Karpas-422 (cell line): Measurements from ENCODE around the gene PMVK. TPM values are rescaled to one million over a fixed set of nuclear protein-coding genes. Genes with fewer than 3 reads are reported as not detected.
"Not testable (repeated sequence)": the region's sequence is repeated elsewhere in the genome, so short reads cannot be mapped to it uniquely, and the experiment has no call there.

Source experiments
- DNase-seq: peaks from one replicate; pipeline ENCODE4 v3.0.0-alpha.2; 2015
- H2AFZ ChIP-seq: fragments of 200-600 bp; sonication (generic); 2 replicates; pipeline ENCODE4 v1.6.1; 2014; ENCODE audit warnings: antibody characterized with exemption, low read length, mixed read lengths
- H3K27ac ChIP-seq: fragments of 200-600 bp; sonication (generic); 2 replicates; pipeline ENCODE4 v1.5.1; 2014; ENCODE audit warnings: mild to moderate bottlenecking, low read length, moderate library complexity
- H3K27me3 ChIP-seq: fragments of 200-600 bp; sonication (generic); 2 replicates; pipeline ENCODE4 v1.6.1; 2014; ENCODE audit warnings: low read length, mixed read lengths
- H3K36me3 ChIP-seq: fragments of 200-600 bp; sonication (generic); 2 replicates; pipeline ENCODE4 v1.6.1; 2014; ENCODE audit warnings: low read length, mixed read lengths; ENCODE audit not compliant: insufficient read depth
- H3K4me1 ChIP-seq: fragments of 200-600 bp; sonication (generic); 2 replicates; pipeline ENCODE4 v1.6.1; 2014; ENCODE audit warnings: mild to moderate bottlenecking, low read length, mixed read lengths
- H3K4me2 ChIP-seq: fragments of 200-600 bp; sonication (generic); 2 replicates; pipeline ENCODE4 v1.6.1; 2014; ENCODE audit warnings: low read length, low read depth, mild to moderate bottlenecking; ENCODE audit not compliant: poor library complexity, severe bottlenecking
- H3K4me3 ChIP-seq: fragments of 200-600 bp; sonication (generic); 2 replicates; pipeline ENCODE4 v1.5.1; 2014; ENCODE audit warnings: mild to moderate bottlenecking, antibody characterized with exemption, low read length, mixed read lengths
- H3K79me2 ChIP-seq: fragments of 200-600 bp; sonication (generic); 2 replicates; pipeline ENCODE4 v1.6.1; 2014; ENCODE audit warnings: mild to moderate bottlenecking, low read length, mixed read lengths
- H3K9ac ChIP-seq: fragments of 200-600 bp; sonication (generic); 2 replicates; pipeline ENCODE4 v1.6.0; 2014; ENCODE audit warnings: low read length
- H3K9me2 ChIP-seq: fragments of 200-600 bp; sonication (generic), shearing (Covaris generic); replicated peaks from 2 replicates; pipeline ENCODE4 v1.6.0; 2014; ENCODE audit warnings: mild to moderate bottlenecking, low read length, moderate library complexity; ENCODE audit not compliant: insufficient read depth
- H3K9me3 ChIP-seq: fragments of 300-700, 200-600 bp; sonication (generic); 2 replicates; pipeline ENCODE4 v1.6.1; 2014; ENCODE audit warnings: low read length, mixed read lengths
- H4K20me1 ChIP-seq: fragments of 200-600 bp; sonication (generic); 2 replicates; pipeline ENCODE4 v1.6.1; 2014; ENCODE audit warnings: mild to moderate bottlenecking, antibody characterized with exemption, low read length, low read depth; ENCODE audit not compliant: insufficient read depth
- total RNA-seq: library from RNA; depleted of rRNA; stranded (reverse); fragments of >200 nt; shearing (Covaris generic); gene quantifications from 2 replicates; pipeline ENCODE4 v1.2.3, GENCODE V29; 2014; ENCODE audit warnings: low replicate concordance

Gene PMVK
- total RNA-seq, 1 experiment from 2014 or later = 11.1 TPM

- H3K4me1 ChIP-seq, H3K4me3 ChIP-seq, H3K27ac ChIP-seq, H4K20me1 ChIP-seq, H3K9ac ChIP-seq, DNase-seq, H2AFZ ChIP-seq, H3K36me3 ChIP-seq, H3K4me2 ChIP-seq, H3K27me3 ChIP-seq, H3K9me3 ChIP-seq, H3K9me2 ChIP-seq, H3K79me2 ChIP-seq: not testable (repeated sequence)
These were observed 28.4 kb downstream of the PMVK start for GRCh38 chr1:154908129-154908528.

- no peak overlapping the region for H2AFZ ChIP-seq
- H3K79me2 ChIP-seq = no peaks in the 10 kb centered on the region
- H3K27me3 ChIP-seq = no peaks in the 10 kb centered on the region
- DNase-seq = no peak
- H3K27ac ChIP-seq = no peak overlapping the region
- no peak overlapping the region for H3K4me3 ChIP-seq
- no peaks in the 10 kb centered on the region for H3K4me1 ChIP-seq
- no peaks in the 10 kb centered on the region for H3K9me2 ChIP-seq
- H3K9ac ChIP-seq = no peak overlapping the region
- H3K4me2 ChIP-seq = no peak overlapping the region
- no peaks in the 10 kb centered on the region for H4K20me1 ChIP-seq
- H3K9me3 ChIP-seq = no peaks in the 10 kb centered on the region; the same call in 1 of the 2 replicates
- no peaks in the 10 kb centered on the region for H3K36me3 ChIP-seq
These were observed 29.9 kb downstream of the PMVK start for GRCh38 chr1:154906621-154907081.

GRCh38 chr1:154902938-154903566, 33.5 kb downstream of the PMVK start:
- Histone ChIP-seq H3K27me3 (no peaks in the 10 kb centered on the region), H3K4me1 (no peaks in the 10 kb centered on the region), H3K79me2 (no peaks in the 10 kb centered on the region), H4K20me1 (no peaks in the 10 kb centered on the region), H3K27ac (no peak overlapping the region), H3K4me2 (no peak overlapping the region), H3K9me3 (no peaks in the 10 kb centered on the region), H3K4me3 (no peak overlapping the region), H3K9me2 (no peaks in the 10 kb centered on the region), H2AFZ (no peak overlapping the region), H3K9ac (no peak overlapping the region), H3K36me3 (no peaks in the 10 kb centered on the region)
- DNase-seq = no peak

- no peaks in the 10 kb centered on the region for H3K4me1 ChIP-seq
- H3K27me3 ChIP-seq = no peaks in the 10 kb centered on the region
- no peaks in the 10 kb centered on the region for H3K9me2 ChIP-seq
- no peaks in the 10 kb centered on the region for H3K36me3 ChIP-seq
- no peak overlapping the region for H3K9ac ChIP-seq
- H2AFZ ChIP-seq = no peak overlapping the region
- no peak for DNase-seq
- H3K27ac ChIP-seq = no peak overlapping the region
- no peak overlapping the region for H3K4me3 ChIP-seq
- H3K4me2 ChIP-seq = no peak overlapping the region
- H3K79me2 ChIP-seq = no peaks in the 10 kb centered on the region
- no peaks in the 10 kb centered on the region for H3K9me3 ChIP-seq
- H4K20me1 ChIP-seq = no peaks in the 10 kb centered on the region
These were observed 34.9 kb downstream of the PMVK start for GRCh38 chr1:154901591-154901990.

GRCh38 chr1:154899041-154899440, 37.5 kb downstream of the PMVK start:
- no peak for DNase-seq

GRCh38 chr1:154896771-154897286, 39.7 kb downstream of the PMVK start:
- Histone ChIP-seq H3K79me2 (no peaks in the 10 kb centered on the region), H3K4me1 (no peaks in the 10 kb centered on the region), H4K20me1 (no peaks in the 10 kb centered on the region), H3K9ac (no peak overlapping the region), H3K4me3 (no peak overlapping the region), H3K9me2 (no peaks in the 10 kb centered on the region), H3K27ac (no peak overlapping the region), H3K9me3 (no peaks in the 10 kb centered on the region), H3K36me3 (no peaks in the 10 kb centered on the region), H3K4me2 (no peak overlapping the region), H3K27me3 (no peaks in the 10 kb centered on the region), H2AFZ (no peak overlapping the region)
- DNase-seq = no peak

More at GRCh38 chr1:154899041-154899440, 37.5 kb downstream of the PMVK start:
- Histone ChIP-seq H3K9ac (no peak overlapping the region), H3K79me2 (no peaks in the 10 kb centered on the region), H3K4me2 (no peak overlapping the region), H3K27me3 (no peaks in the 10 kb centered on the region), H2AFZ (no peak overlapping the region), H4K20me1 (no peaks in the 10 kb centered on the region), H3K9me3 (no peaks in the 10 kb centered on the region), H3K4me1 (no peaks in the 10 kb centered on the region), H3K36me3 (no peaks in the 10 kb centered on the region), H3K4me3 (no peak overlapping the region), H3K27ac (no peak overlapping the region), H3K9me2 (no peaks in the 10 kb centered on the region)

- H3K9me3 ChIP-seq = no peaks in the 10 kb centered on the region
- H3K27me3 ChIP-seq = no peaks in the 10 kb centered on the region
- H3K4me2 ChIP-seq = no peak overlapping the region
- no peak overlapping the region for H3K9ac ChIP-seq
- H3K9me2 ChIP-seq = no peaks in the 10 kb centered on the region
- no peak for DNase-seq
- H3K79me2 ChIP-seq = no peaks in the 10 kb centered on the region
- H3K36me3 ChIP-seq = no peaks in the 10 kb centered on the region
- no peaks in the 10 kb centered on the region for H4K20me1 ChIP-seq
- H3K4me1 ChIP-seq = no peaks in the 10 kb centered on the region
- no peak overlapping the region for H3K27ac ChIP-seq
- no peak overlapping the region for H3K4me3 ChIP-seq
- no peak overlapping the region for H2AFZ ChIP-seq
These were observed 40.7 kb downstream of the PMVK start for GRCh38 chr1:154895798-154896197.

- Histone ChIP-seq H3K27me3 (no peaks in the 10 kb centered on the region), H3K9ac (no peak overlapping the region), H2AFZ (no peak overlapping the region), H3K4me1 (peaks cover under 1% of the 10 kb centered on the region), H3K4me3 (no peak overlapping the region), H3K36me3 (no peaks in the 10 kb centered on the region), H4K20me1 (no peaks in the 10 kb centered on the region), H3K79me2 (no peaks in the 10 kb centered on the region), H3K9me3 (no peaks in the 10 kb centered on the region), H3K27ac (no peak overlapping the region), H3K9me2 (no peaks in the 10 kb centered on the region), H3K4me2 (no peak overlapping the region)
- DNase-seq = no peak
These were observed 45.1 kb downstream of the PMVK start for GRCh38 chr1:154891452-154891851.
